ENCODE data around the gene GPATCH2. TPM values are rescaled to one million over a fixed set of nuclear protein-coding genes. Genes with fewer than 3 reads are reported as not detected.
"Not testable (repeated sequence)": the region's sequence is repeated elsewhere in the genome, so short reads cannot be mapped to it uniquely, and the experiment has no call there.

Gene GPATCH2
- total RNA-seq, 2 donors from 2014 or later, result 12.8 to 16.1 TPM

GRCh38 chr1:217392441-217392840, 238.4 kb downstream of the GPATCH2 start:
- Mint-ChIP-seq H3K36me3 (ENCODE audit: low read depth) (no peaks in the 10 kb centered on the region), H3K27me3 (peaks cover 5% of the 10 kb centered on the region), H3K27ac (no peak overlapping the region), H3K4me1 (no peaks in the 10 kb centered on the region), H3K4me3 (no peak overlapping the region)
- H3K9me3 ChIP-seq (ENCODE audit: control insufficient read depth, low read length, poor library complexity, severe bottlenecking), result no peaks in the 10 kb centered on the region
- DNase-seq, result no peak
- ATAC-seq, result no peak

GRCh38 chr1:217389895-217390294, 241.0 kb downstream of the GPATCH2 start:
- no peak overlapping the region for H3K4me3 Mint-ChIP-seq
- ATAC-seq, result no peak

GRCh38 chr1:217388522-217389065, 242.3 kb downstream of the GPATCH2 start:
- no peaks in the 10 kb centered on the region for H3K4me1 Mint-ChIP-seq
- no peaks in the 10 kb centered on the region for H3K36me3 Mint-ChIP-seq (ENCODE audit: low read depth)
- no peaks in the 10 kb centered on the region for H3K9me3 ChIP-seq (ENCODE audit: control insufficient read depth, low read length, poor library complexity, severe bottlenecking)
- no peaks in the 10 kb centered on the region for H3K27me3 Mint-ChIP-seq
- no peak overlapping the region for H3K4me3 Mint-ChIP-seq
- no peak for ATAC-seq
- no peak overlapping the region for H3K27ac Mint-ChIP-seq
- no peak for DNase-seq

More at GRCh38 chr1:217389895-217390294, 241.0 kb downstream of the GPATCH2 start:
- H3K4me1 Mint-ChIP-seq, result no peaks in the 10 kb centered on the region
- no peak overlapping the region for H3K27ac Mint-ChIP-seq
- no peak for DNase-seq
- H3K9me3 ChIP-seq (ENCODE audit: control insufficient read depth, low read length, poor library complexity, severe bottlenecking), result no peaks in the 10 kb centered on the region
- H3K36me3 Mint-ChIP-seq (ENCODE audit: low read depth), result no peaks in the 10 kb centered on the region
- H3K27me3 Mint-ChIP-seq, result peaks cover 5% of the 10 kb centered on the region

- ATAC-seq; H3K4me3 Mint-ChIP-seq; H3K36me3 Mint-ChIP-seq (ENCODE audit: low read depth); DNase-seq; H3K27ac Mint-ChIP-seq; H3K27me3 Mint-ChIP-seq; H3K9me3 ChIP-seq (ENCODE audit: control insufficient read depth, low read length, poor library complexity, severe bottlenecking); H3K4me1 Mint-ChIP-seq: not testable (repeated sequence)
Measured at GRCh38 chr1:217381773-217382172, 249.1 kb downstream of the GPATCH2 start.

- not testable (repeated sequence) for H3K4me1 Mint-ChIP-seq; DNase-seq; H3K27ac Mint-ChIP-seq; H3K4me3 Mint-ChIP-seq; H3K36me3 Mint-ChIP-seq (ENCODE audit: low read depth); H3K9me3 ChIP-seq (ENCODE audit: control insufficient read depth, low read length, poor library complexity, severe bottlenecking); H3K27me3 Mint-ChIP-seq; ATAC-seq
Measured at GRCh38 chr1:217379804-217380203, 251.1 kb downstream of the GPATCH2 start.

GRCh38 chr1:217379336-217379735, 251.6 kb downstream of the GPATCH2 start:
- no peaks in the 10 kb centered on the region for H3K36me3 Mint-ChIP-seq (ENCODE audit: low read depth)
- ATAC-seq (no peak), DNase-seq (no peak)
- no peaks in the 10 kb centered on the region for H3K9me3 ChIP-seq (ENCODE audit: control insufficient read depth, low read length, poor library complexity, severe bottlenecking)
- H3K4me3 Mint-ChIP-seq, result no peak overlapping the region
- H3K27ac Mint-ChIP-seq, result no peak overlapping the region
- no peaks in the 10 kb centered on the region for H3K27me3 Mint-ChIP-seq
- H3K4me1 Mint-ChIP-seq, result no peaks in the 10 kb centered on the region

Other genes with a start within 250 kb of the GPATCH2 start
- gene SPATA17, start 254 bp upstream of the GPATCH2 start, total RNA-seq, result not detected